ENCODE results near the gene CCDC152.

DNA sequence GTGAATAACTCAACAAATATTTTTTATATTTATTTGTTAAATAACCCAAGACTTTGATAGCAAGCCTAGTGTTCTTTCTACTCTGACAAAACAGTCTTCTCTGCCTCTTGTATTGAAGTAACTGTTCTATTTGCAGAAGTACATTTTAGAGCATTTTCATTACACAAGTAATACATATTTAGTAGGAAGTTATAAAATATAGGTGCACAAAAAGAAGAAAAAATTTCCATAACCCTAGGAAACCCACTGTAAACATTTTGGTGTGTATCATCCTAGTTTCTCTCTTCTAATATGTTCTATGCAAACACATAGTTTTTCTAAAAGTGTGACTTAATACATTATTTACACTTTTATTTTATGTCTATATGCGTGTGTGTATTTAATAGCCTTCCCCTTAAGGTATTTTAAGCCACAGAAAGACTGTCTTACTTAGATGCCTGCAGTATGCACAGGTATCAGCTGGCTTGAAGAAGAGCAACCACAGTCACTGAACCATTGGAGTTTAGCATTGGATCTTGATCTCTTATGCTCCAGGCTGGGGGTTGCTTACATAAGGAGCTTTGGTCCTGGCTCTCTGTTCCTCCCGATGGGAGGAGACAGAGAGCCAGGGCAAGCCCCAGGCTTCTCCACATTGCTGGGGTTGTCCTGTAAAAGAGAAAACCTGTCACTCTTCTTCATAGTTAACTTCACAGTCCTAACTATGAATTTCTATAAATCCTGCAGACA, 51.3 kb downstream of the CCDC152 start:
- TF ChIP-seq, protein P1, sequence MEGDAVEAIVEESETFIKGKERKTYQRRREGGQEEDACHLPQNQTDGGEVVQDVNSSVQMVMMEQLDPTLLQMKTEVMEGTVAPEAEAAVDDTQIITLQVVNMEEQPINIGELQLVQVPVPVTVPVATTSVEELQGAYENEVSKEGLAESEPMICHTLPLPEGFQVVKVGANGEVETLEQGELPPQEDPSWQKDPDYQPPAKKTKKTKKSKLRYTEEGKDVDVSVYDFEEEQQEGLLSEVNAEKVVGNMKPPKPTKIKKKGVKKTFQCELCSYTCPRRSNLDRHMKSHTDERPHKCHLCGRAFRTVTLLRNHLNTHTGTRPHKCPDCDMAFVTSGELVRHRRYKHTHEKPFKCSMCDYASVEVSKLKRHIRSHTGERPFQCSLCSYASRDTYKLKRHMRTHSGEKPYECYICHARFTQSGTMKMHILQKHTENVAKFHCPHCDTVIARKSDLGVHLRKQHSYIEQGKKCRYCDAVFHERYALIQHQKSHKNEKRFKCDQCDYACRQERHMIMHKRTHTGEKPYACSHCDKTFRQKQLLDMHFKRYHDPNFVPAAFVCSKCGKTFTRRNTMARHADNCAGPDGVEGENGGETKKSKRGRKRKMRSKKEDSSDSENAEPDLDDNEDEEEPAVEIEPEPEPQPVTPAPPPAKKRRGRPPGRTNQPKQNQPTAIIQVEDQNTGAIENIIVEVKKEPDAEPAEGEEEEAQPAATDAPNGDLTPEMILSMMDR (IDR thresholded peaks at IDR 0.05), result no peak
- no peak for TF ChIP-seq POLR2A (IDR thresholded peaks at IDR 0.05)
